T-helper 1 cell treated with Interleukin-12 subunit alpha and Interleukin-12 subunit beta and Interleukin-4 antibody, amounts not matched to agents 30 ng/mL and 1 ng/mL, for 36 hours (primary cell): ENCODE data around the gene OAS3. TPM values are rescaled to one million over a fixed set of nuclear protein-coding genes. Genes with fewer than 3 reads are reported as not detected.
"Not testable (repeated sequence)": the region's sequence is repeated elsewhere in the genome, so short reads cannot be mapped to it uniquely, and the experiment has no call there.

Experiments
- intact Hi-C: fragments of 100-400 bp; cut with micrococcal nuclease; formaldehyde crosslinking; loops from one replicate; pipeline ENCODE4 v1.15.1; 2024
- total RNA-seq: library from RNA; stranded (reverse); gene quantifications from 2 replicates; pipeline ENCODE4 v1.2.3, GENCODE V29; 2022

The OAS3 gene
- total RNA-seq, 1 donor from 2014 or later: 286 TPM

DNA sequence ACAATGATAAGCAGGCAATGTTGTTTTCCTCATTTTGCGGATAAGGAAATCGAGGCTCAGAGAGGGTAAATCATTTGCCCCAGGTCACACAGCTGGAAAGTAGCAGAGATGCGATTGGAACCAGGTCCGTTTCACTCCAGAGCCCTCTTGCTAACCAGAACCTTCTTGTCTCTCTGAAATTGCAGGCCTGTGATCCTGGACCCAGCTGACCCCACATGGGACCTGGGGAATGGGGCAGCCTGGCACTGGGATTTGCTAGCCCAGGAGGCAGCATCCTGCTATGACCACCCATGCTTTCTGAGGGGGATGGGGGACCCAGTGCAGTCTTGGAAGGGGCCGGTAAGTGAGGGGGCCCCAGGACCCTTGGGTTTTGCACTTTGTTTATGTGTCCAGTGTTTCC is 9.5 kb downstream of the OAS3 start:
- intact Hi-C loops: no loop called here

DNA sequence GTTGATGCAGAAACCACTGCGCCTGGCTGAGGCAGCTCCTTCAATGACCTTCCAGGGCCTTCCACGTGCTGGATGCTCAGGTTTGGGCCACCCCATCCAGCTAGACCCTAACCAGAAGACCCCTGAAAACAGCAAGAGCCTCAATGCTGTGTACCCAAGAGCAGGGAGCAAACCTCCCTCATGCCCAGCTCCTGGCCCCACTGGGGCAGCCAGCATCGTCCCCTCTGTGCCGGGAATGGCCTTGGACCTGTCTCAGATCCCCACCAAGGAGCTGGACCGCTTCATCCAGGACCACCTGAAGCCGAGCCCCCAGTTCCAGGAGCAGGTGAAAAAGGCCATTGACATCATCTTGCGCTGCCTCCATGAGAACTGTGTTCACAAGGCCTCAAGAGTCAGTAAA is 10.5 kb downstream of the OAS3 start:
- intact Hi-C loops: no loop called here

DNA sequence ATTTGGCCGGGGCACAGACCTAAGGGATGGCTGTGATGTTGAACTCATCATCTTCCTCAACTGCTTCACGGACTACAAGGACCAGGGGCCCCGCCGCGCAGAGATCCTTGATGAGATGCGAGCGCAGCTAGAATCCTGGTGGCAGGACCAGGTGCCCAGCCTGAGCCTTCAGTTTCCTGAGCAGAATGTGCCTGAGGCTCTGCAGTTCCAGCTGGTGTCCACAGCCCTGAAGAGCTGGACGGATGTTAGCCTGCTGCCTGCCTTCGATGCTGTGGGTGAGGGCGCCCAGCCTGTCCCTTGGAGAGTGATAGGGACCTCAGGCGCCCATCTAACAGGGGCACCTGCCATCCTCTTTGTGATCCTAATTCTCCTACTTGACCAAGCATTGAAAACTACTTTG is 12.4 kb downstream of the OAS3 start:
- intact Hi-C loops: no loop called here

DNA sequence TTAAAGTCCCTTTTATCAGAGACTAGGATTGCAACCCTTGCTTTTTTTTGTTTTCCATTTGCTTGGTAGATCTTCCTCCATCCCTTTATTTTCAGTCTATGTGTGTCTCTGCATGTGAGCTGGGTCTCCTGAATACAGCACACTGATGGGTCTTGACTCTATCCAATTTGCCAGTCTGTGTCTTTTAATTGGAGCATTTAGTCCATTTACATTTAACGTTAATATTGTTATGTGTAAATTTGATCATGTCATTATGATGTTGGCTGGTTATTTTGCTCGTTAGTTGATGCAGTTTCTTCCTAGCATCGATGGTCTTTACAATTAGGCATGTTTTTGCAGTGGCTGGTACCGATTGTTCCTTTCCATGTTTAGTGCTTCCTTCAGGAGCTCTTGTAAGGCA is 18.9 kb downstream of the OAS3 start:
- intact Hi-C loops: not testable (repeated sequence)

DNA sequence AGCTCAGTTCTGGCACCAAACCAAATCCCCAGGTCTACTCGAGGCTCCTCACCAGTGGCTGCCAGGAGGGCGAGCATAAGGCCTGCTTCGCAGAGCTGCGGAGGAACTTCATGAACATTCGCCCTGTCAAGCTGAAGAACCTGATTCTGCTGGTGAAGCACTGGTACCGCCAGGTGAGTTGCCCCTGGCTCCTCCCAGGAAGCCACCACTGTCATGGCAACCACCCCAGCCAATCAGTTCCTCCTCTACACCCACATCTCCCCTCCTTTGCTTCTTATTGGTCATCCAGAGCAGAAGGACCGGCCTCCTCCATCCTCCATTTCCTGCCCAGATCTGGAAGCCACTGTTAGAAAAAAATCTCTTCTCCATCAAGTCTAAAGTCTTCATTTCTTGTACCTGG is 22.8 kb downstream of the OAS3 start:
- intact Hi-C loops: loop anchor here (1.0 kb wide), 1 partner anchor 17 kb away; the partner anchor contains the start of gene OAS2

DNA sequence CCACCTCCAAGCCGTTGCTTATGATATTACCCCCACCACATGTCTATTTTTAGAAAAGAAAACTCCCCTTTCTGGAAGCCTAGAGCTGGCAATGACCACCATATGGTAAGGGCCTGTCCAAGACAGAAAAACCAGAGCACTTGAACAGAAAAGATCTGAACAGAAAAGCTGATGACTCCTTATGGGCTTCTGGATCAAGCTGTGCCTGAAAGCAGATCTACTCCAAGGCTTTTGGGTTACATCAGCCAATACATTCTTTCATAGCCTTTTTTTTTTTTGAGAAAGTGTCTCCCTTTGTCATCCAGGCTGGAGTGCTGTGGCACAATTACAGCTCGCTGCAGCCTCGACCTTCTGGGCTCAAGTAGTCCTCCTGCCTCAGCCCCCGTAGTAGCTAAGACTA is 23.3 kb downstream of the OAS3 start:
- intact Hi-C loops: loop anchor here (1.0 kb wide), 1 partner anchor 17 kb away; the partner anchor contains the start of gene OAS2

DNA sequence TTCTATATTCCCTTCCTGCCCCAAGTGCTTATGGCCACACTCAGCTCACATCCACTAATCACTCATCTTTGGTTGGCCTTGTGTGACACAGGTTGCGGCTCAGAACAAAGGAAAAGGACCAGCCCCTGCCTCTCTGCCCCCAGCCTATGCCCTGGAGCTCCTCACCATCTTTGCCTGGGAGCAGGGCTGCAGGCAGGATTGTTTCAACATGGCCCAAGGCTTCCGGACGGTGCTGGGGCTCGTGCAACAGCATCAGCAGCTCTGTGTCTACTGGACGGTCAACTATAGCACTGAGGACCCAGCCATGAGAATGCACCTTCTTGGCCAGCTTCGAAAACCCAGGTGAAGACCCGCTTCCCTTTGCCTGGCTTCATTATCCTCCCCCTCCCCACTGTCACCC is 24.3 kb downstream of the OAS3 start:
- intact Hi-C loops: no loop called here

DNA sequence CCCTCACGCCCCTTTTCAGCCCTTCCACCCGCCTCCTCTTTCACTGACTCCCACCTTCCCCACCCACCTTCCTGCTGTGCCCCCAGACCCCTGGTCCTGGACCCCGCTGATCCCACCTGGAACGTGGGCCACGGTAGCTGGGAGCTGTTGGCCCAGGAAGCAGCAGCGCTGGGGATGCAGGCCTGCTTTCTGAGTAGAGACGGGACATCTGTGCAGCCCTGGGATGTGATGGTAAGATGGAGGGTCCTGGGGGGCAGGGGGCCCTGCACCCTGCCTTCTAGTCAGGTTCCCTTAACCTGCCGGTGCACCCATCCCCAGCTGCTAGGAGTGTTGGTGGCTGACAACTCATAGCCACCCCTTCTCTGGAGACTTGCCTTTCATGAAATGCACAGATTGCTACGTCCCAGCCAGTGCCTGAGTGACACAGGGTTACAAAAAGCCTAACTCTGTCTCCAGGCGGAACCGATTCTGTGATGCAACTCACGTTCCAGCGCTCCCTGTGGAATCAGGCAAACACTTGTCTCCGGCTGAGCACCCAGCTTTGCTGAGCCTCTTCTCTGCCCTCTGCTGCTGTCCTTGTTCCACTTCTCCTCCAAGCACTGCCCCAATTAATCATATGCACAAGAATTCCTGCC is 25.1 kb downstream of the OAS3 start:
- intact Hi-C loops: no loop called here

DNA sequence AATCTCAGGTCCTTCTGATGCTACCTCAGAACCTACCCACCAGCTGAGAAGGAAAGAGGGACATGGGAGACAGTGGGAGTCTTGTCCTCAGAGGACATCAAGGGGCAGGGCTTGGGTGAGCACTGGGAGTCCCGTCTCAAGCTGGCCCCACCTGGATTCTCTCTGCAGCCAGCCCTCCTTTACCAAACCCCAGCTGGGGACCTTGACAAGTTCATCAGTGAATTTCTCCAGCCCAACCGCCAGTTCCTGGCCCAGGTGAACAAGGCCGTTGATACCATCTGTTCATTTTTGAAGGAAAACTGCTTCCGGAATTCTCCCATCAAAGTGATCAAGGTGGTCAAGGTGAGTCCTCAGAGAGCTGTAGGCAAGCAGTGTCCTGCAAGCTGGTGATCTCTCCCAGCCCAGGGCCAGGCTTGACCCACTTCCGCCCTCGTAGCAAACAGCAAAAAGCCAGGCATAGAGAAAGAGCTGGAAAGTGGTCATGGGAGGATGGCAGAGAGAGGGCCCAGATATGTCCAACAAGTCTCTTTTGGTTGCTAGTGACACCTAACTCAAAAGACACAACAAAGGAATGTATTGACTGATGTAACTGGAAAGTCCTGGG is 25.9 kb downstream of the OAS3 start:
- intact Hi-C loops: no loop called here

DNA sequence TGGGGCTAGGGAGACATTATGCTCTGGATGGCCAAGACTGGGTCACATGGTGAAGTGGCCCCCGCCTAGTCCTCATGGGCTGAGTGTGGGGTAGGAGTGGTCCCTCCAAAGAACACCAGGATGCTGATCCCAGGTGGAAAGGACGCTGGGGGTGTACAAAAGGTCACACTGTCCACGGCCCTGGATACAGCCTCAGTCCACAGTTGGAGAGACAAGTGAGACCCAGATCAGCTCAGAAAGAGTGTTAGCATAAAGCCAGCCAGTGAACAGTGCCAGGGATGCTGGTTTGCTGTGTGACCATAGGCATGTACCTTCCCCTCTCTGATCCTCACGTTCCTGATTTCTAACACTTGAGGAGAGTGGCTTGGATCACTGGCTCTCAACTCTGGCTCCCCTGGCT is 26.6 kb downstream of the OAS3 start:
- intact Hi-C loops: no loop called here

DNA sequence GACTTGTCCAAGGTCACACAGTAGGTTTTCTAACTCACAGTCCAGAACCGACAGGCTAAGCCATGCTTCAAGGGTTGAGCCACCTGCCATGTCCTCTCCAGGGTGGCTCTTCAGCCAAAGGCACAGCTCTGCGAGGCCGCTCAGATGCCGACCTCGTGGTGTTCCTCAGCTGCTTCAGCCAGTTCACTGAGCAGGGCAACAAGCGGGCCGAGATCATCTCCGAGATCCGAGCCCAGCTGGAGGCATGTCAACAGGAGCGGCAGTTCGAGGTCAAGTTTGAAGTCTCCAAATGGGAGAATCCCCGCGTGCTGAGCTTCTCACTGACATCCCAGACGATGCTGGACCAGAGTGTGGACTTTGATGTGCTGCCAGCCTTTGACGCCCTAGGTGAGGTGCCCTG is 27.4 kb downstream of the OAS3 start:
- intact Hi-C loops: no loop called here

DNA sequence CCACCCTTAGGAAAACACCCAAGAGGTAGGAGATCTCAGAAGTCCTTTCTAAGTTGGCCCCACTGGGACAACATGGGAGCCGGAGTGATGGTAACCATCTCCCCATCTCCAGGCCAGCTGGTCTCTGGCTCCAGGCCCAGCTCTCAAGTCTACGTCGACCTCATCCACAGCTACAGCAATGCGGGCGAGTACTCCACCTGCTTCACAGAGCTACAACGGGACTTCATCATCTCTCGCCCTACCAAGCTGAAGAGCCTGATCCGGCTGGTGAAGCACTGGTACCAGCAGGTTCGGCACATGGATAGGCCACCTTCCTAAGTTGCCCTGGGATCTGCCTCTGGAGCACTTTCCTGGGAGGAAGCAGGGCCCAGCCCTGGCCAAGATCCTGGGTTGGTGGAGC is 29.0 kb downstream of the OAS3 start:
- intact Hi-C loops: no loop called here

DNA sequence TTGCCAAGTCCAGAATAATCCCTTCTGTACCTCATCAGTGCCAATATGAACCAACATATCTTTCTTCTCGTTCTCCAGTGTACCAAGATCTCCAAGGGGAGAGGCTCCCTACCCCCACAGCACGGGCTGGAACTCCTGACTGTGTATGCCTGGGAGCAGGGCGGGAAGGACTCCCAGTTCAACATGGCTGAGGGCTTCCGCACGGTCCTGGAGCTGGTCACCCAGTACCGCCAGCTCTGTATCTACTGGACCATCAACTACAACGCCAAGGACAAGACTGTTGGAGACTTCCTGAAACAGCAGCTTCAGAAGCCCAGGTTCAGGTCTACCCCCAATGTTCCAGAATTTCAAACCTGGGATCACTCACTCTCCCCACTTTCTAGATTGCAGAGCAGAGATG is 29.6 kb downstream of the OAS3 start:
- intact Hi-C loops: no loop called here

DNA sequence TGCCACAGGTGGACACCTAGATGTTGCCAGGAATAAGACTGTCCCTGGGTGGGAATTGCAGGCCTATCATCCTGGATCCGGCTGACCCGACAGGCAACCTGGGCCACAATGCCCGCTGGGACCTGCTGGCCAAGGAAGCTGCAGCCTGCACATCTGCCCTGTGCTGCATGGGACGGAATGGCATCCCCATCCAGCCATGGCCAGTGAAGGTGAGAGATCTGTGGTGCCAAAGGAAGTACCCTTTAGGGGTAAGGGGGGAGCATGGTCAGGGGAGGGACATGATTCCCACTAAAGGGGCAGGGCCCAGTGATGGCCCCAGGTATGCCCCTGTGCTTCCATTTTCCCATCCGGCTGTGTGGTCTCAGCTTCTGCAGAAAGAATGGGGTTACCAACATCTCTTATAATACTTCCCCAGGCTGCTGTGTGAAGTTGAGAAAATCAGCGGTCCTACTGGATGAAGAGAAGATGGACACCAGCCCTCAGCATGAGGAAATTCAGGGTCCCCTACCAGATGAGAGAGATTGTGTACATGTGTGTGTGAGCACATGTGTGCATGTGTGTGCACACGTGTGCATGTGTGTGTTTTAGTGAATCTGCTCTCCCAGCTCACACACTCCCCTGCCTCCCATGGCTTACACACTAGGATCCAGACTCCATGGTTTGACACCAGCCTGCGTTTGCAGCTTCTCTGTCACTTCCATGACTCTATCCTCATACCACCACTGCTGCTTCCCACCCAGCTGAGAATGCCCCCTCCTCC is 31.5 kb downstream of the OAS3 start:
- intact Hi-C loops: loop anchor here (10.0 kb wide), 1 partner anchor 955 kb away; the partner anchor contains the start of genes ERP29 and TMEM116

DNA sequence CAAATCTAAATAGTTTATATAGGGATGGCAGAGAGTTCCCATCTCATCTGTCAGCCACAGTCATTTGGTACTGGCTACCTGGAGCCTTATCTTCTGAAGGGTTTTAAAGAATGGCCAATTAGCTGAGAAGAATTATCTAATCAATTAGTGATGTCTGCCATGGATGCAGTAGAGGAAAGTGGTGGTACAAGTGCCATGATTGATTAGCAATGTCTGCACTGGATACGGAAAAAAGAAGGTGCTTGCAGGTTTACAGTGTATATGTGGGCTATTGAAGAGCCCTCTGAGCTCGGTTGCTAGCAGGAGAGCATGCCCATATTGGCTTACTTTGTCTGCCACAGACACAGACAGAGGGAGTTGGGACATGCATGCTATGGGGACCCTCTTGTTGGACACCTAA is 32.1 kb downstream of the OAS3 start:
- intact Hi-C loops: loop anchor here (10.0 kb wide), 1 partner anchor 956 kb away; the partner anchor contains the start of genes ERP29 and TMEM116

DNA sequence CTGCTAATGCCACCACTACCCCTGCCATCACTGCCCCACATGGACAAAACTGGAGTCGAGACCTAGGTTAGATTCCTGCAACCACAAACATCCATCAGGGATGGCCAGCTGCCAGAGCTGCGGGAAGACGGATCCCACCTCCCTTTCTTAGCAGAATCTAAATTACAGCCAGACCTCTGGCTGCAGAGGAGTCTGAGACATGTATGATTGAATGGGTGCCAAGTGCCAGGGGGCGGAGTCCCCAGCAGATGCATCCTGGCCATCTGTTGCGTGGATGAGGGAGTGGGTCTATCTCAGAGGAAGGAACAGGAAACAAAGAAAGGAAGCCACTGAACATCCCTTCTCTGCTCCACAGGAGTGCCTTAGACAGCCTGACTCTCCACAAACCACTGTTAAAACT is 33.0 kb downstream of the OAS3 start:
- intact Hi-C loops: loop anchor here (10.0 kb wide), 1 partner anchor 956 kb away; the partner anchor contains the start of genes ERP29 and TMEM116

DNA sequence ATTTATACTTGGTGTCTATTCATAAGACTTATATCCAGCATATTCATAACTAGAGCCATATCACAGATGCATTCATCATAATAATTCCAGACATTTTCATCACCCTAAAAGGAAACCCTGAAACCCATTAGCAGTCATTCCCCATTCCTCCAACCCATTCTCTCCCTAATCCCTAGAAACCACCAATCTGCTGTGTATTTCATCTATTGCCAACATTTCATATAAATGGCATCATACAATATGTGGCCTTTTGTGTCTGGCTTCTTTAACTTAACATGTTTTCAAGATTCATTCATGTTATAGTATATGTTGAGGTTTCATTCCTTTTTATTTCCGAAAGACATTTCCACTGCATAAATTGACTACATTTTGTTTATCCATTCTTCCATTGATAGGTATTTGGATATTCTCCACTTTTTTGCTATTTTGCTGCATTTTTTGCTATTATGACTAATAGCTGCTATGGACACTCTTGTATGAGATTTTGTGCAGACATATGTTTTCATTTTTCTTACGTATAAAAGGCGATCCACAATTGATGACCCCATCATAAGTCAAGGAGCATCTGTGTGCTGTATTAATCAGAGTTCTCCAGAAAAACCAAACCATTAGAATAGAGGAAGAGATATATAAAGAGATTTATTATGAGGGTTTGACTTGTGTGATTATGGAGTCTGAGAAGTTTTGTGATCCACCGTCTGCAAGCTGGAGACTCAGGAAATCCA is 34.9 kb downstream of the OAS3 start:
- intact Hi-C loops: loop anchor here (10.0 kb wide), 1 partner anchor 958 kb away; the partner anchor contains the start of genes ERP29 and TMEM116

DNA sequence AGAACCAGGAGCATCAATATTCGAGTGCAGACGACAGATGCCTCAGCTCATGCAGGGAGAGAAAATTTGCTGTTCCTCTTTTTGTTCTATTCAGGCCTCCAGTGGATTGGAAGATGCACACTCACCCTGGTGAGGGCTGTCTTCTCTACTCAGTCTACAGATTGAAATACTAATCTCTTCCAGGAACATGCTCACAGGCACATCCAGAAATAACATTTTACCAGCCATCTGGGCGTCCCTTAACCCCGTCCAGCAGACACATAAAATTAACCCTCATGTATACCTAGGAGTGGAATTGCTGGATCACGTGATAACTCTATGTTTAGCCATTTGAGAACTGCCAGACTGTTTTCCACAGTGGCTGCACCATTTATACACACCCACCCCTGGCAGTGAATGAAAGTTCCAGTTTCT is 35.6 kb downstream of the OAS3 start:
- intact Hi-C loops: loop anchor here (10.0 kb wide), 1 partner anchor 959 kb away; the partner anchor contains the start of genes ERP29 and TMEM116

DNA sequence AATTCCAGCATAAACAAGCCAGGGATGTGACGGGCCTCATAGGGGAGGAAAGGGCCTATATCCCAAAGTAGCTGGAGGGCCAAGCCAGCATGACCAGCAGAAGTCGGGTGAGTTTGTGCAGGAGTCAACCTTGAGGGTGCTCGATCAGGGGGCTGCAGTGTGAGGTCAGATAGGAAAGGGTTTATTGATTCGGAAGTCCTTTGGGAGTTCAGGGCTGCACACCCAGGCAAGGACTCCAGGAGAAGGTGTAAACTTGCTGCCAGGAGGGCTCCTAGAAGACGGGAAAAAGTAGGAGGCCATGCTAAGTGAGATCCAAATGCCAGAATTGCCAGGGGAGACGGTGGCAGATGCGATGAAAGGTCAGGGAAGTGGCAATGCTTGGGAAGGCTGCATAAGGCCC is 36.6 kb downstream of the OAS3 start:
- intact Hi-C loops: loop anchor here (5.0 to 10.0 kb wide), 2 partner anchors 843 to 960 kb away; partner anchors contain the start of genes ERP29 and TMEM116

DNA sequence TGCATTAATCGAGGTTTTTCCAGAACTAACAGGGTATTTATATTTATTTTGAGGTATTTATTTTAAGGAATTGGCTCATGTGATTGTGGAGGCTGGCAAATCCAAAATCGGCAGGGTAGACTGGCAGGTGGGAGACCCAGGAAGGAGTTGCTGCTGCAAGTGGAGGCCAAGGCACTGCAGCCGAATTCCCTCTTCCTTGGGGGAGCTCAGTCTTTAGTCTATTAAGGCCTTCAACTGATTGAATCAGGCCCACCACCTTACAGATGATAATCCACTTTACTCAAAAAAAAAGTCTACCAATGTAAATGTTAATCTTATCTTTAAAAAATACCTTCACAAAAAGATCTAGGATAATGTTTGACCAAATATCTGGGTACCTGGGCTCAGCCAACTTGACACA is 38.9 kb downstream of the OAS3 start:
- intact Hi-C loops: loop anchor here (5.0 to 10.0 kb wide), 2 partner anchors 845 to 962 kb away; partner anchors contain the start of genes ERP29 and TMEM116

DNA sequence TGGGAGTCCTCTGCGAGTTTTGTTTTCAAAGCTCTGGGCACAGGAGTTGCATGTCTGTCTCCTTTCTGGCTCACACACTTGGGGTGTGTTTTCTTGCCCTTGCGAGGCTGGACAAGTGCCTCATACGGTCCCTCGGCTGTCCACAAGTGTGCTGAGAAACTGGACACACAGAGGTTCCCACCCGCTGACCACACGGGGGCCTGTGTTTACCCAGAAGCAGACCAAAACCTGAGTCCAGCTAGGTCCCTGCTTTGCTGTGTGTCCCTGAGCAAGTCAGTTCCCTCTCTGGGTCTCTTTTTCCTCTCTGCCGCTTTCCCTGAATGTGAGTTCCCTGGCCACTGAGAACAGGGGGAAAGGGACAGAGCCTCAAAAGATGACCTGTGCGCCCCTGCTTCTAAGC is 39.4 kb downstream of the OAS3 start:
- intact Hi-C loops: loop anchor here (1.0 to 10.0 kb wide), 12 partner anchors 11 to 963 kb away; partner anchors contain the start of genes ERP29, OAS1, OAS3 and PLBD2
